DMS79 (cell line): ENCODE measurements around the gene MAST2.
"Not testable (repeated sequence)": the region's sequence is repeated elsewhere in the genome, so short reads cannot be mapped to it uniquely, and the experiment has no call there.

Experiments
- DNase-seq: peaks from one replicate; lab custom pipeline; 2025; lab: John Stamatoyannopoulos, UW

MAST2 gene

GRCh38 chr1:45857755-45858492, 54.5 kb downstream of the MAST2 start:
- DNase-seq: not testable (repeated sequence)

- DNase-seq: no peak
Observed at GRCh38 chr1:45859221-45859620, 55.8 kb downstream of the MAST2 start.

- DNase-seq: no peak
Observed at GRCh38 chr1:45862008-45862407, 58.6 kb downstream of the MAST2 start.

GRCh38 chr1:45863218-45863617, 59.8 kb downstream of the MAST2 start:
- DNase-seq: no peak

- no peak for DNase-seq
Observed at GRCh38 chr1:45864167-45865106, 61.0 kb downstream of the MAST2 start.

GRCh38 chr1:45867697-45868348, 64.4 kb downstream of the MAST2 start:
- DNase-seq: no peak

GRCh38 chr1:45868861-45869260, 65.4 kb downstream of the MAST2 start:
- DNase-seq: no peak

- no peak for DNase-seq
Observed at GRCh38 chr1:45870500-45870899, 67.1 kb downstream of the MAST2 start.

GRCh38 chr1:45872173-45872801, 68.9 kb downstream of the MAST2 start:
- not testable (repeated sequence) for DNase-seq

GRCh38 chr1:45876000-45876617, 72.7 kb downstream of the MAST2 start:
- peak; percentile 8 for DNase-seq

- no peak for DNase-seq
Observed at GRCh38 chr1:45877264-45877663, 73.9 kb downstream of the MAST2 start.

GRCh38 chr1:45879885-45880598, 76.6 kb downstream of the MAST2 start:
- no peak for DNase-seq

GRCh38 chr1:45880930-45881329, 77.5 kb downstream of the MAST2 start:
- DNase-seq: no peak

GRCh38 chr1:45883658-45884057, 80.2 kb downstream of the MAST2 start:
- no peak for DNase-seq

- no peak for DNase-seq
Observed at GRCh38 chr1:45884700-45885099, 81.3 kb downstream of the MAST2 start.

GRCh38 chr1:45886229-45886628, 82.8 kb downstream of the MAST2 start:
- no peak for DNase-seq

- no peak for DNase-seq
Observed at GRCh38 chr1:45887156-45887842, 83.9 kb downstream of the MAST2 start.

GRCh38 chr1:45890078-45890477, 86.7 kb downstream of the MAST2 start:
- DNase-seq: no peak

- DNase-seq: no peak
Observed at GRCh38 chr1:45891087-45891486, 87.7 kb downstream of the MAST2 start.

GRCh38 chr1:45892068-45892785, 88.8 kb downstream of the MAST2 start:
- no peak for DNase-seq
